HepG2 (cell line): ENCODE measurements around the gene NUDT14. TPM values are rescaled to one million over a fixed set of nuclear protein-coding genes. Genes with fewer than 3 reads are reported as not detected.
A peak's percentile ranks its signal among the peaks of the same experiment; 100 is the strongest.

Source experiments
- ATAC-seq: fragments of 200-7000 bp; cut with Tn5 transposase; 3 replicates; pipeline ENCODE4 v1.9.1; 2020; ENCODE audit warnings: mild to moderate bottlenecking, moderate library complexity
- BruUV-seq: library from RNA; stranded (reverse); fragments of 400-500 nt; replicated peaks from 2 replicates; lab custom pipeline; 2021; lab: Mats Ljungman, UMichigan
- CTCF ChIA-PET: fragments of 300-600 bp; formaldehyde crosslinking; extraction: SDS; loops from one replicate; lab custom pipeline; 2021; ENCODE audit warnings: low total read pairs, inconsistent platforms, low intra/inter-chr PET ratio; lab: Yijun Ruan, JAX
- POLR2A ChIA-PET: fragments of 350-600 bp; sonication (Branson Sonifier 250); formaldehyde crosslinking; loops from one replicate; lab custom pipeline; 2020; ENCODE audit warnings: antibody characterized with exemption, inconsistent platforms; lab: Yijun Ruan, JAX
- DNase-seq: peaks from one replicate; pipeline ENCODE4 v3.0.0-alpha.2; 2015; ENCODE audit warnings: low spot score
- FAIRE-seq: peaks from 3 replicates; lab custom pipeline; 2011; peaks lifted over from hg19 to GRCh38; lab: Jason Lieb, UNC
- H2AFZ ChIP-seq: one replicate; pipeline ENCODE4 v1.6.1; 2011; ENCODE audit warnings: low read length, inconsistent platforms
- H3K27ac ChIP-seq: fragments of 300-600 bp; 3 replicates; pipeline ENCODE4 v1.8.0; 2011; ENCODE audit warnings: mixed run types, mild to moderate bottlenecking, mixed read lengths, low read length, inconsistent platforms; ENCODE audit not compliant: insufficient read depth; ENCODE audit errors: extremely low read length
- H3K27me3 ChIP-seq, 2 experiments: fragments of 200-600 bp in 1 of 2; 2 replicates in 1 of 2; 3 replicates in 1 of 2; pipeline versions ENCODE4 v1.6.0 to v1.8.0; 2011; ENCODE audit warnings: low read length in 2 of 2, mild to moderate bottlenecking in 2 of 2, moderate library complexity in 2 of 2, inconsistent platforms in 1 of 2; ENCODE audit not compliant: insufficient read depth in 2 of 2, control insufficient read depth in 1 of 2
- H3K36me3 ChIP-seq, 2 experiments: fragments of 200-600 bp in 1 of 2; replicated peaks in 1 of 2; 2 replicates in 1 of 2; 3 replicates in 1 of 2; pipeline versions ENCODE4 v1.5.1 to v1.8.0; 2011; ENCODE audit warnings: low read length in 2 of 2, inconsistent platforms in 1 of 2; ENCODE audit not compliant: insufficient read depth in 2 of 2, control insufficient read depth in 1 of 2
- H3K4me1 ChIP-seq: 2 replicates; pipeline ENCODE4 v1.5.1; 2012; ENCODE audit warnings: low read length, inconsistent platforms; ENCODE audit not compliant: insufficient read depth
- H3K4me2 ChIP-seq: 2 replicates; pipeline ENCODE4 v1.6.0; 2011; ENCODE audit warnings: low read depth, low read length, inconsistent platforms
- H3K4me3 ChIP-seq, 3 experiments: fragments of 200-600 bp in 1 of 3; sonication (generic), shearing (Covaris generic) in 1 of 3; replicated peaks in 1 of 3; 2 replicates each; pipeline ENCODE4 v1.5.1; 2011 to 2016; ENCODE audit warnings: low read length in 3 of 3, inconsistent platforms in 2 of 3, low read depth in 2 of 3, mild to moderate bottlenecking in 2 of 3, control low read depth in 1 of 3, mixed read lengths in 1 of 3; ENCODE audit not compliant: insufficient read depth in 1 of 3
- H3K79me2 ChIP-seq: one replicate; pipeline ENCODE4 v1.6.1; 2011; ENCODE audit warnings: low read length, inconsistent platforms; ENCODE audit not compliant: insufficient read depth
- H3K9ac ChIP-seq: 2 replicates; pipeline ENCODE4 v1.6.0; 2011; ENCODE audit warnings: mild to moderate bottlenecking, low read depth, low read length, inconsistent platforms; ENCODE audit not compliant: insufficient read depth
- H3K9me3 ChIP-seq: 2 replicates; pipeline ENCODE4 v1.5.1; 2012; ENCODE audit warnings: mild to moderate bottlenecking, low read length
- H4K20me1 ChIP-seq: 2 replicates; pipeline ENCODE4 v1.6.0; 2011; ENCODE audit warnings: inconsistent platforms, mild to moderate bottlenecking, low read length, moderate library complexity; ENCODE audit not compliant: insufficient read depth
- GMEB1 ChIP-seq: sonication (generic); formaldehyde crosslinking; IDR thresholded peaks from 2 replicates; pipeline ENCODE4 v1.5.1; 2020; ENCODE audit warnings: missing genetic modification reagents, mild to moderate bottlenecking, borderline replicate concordance
- WGBS: methylation state at CpG from one replicate; pipeline ENCODE4 v1.1.6; 2017; ENCODE audit warnings: low lambda C conversion rate; 5-methylcytosine and 5-hydroxymethylcytosine counted together
- in situ Hi-C: cut with HindIII; loops from 2 replicates; pipeline ENCODE4 v1.10.0; 2017; ENCODE audit warnings: low pct_unique_long_range_greater_than_20kb; ENCODE audit not compliant: extremely low pct_ligation_motif_present
- intact Hi-C: fragments of 100-400 bp; cut with micrococcal nuclease; formaldehyde crosslinking; loops from one replicate; pipeline ENCODE4 v1.10.0; 2022; ENCODE audit not compliant: unreplicated experiment
- polyA plus RNA-seq, 8 experiments: library from polyadenylated mRNA; depleted of rRNA in 3 of 8; stranded (reverse) in 7 of 8; unstranded in 1 of 8; fragments of >200 nt; fragmentation: Illumina TruSeq in 4 of 8; extraction: Trizol in 4 of 8; gene quantifications; 2 replicates each; pipeline versions ENCODE4 v1.2.1 to v1.2.3, GENCODE V29; 2011 to 2016; ENCODE audit warnings: low read depth in 4 of 8, missing spikeins in 1 of 8, mixed read lengths in 1 of 8; ENCODE audit not compliant: insufficient read depth in 1 of 8
- total RNA-seq, 5 experiments: library from RNA; depleted of rRNA; stranded (reverse); fragments of >200 nt; fragmentation: Illumina TruSeq; extraction: Trizol; gene quantifications; 2 replicates each; pipeline ENCODE4 v1.2.3, GENCODE V29; 2016; ENCODE audit warnings: low read depth in 1 of 5
- TF ChIP-seq, protein P1 (sequence below): sonication (generic); formaldehyde crosslinking; IDR thresholded peaks from 2 replicates; pipeline ENCODE4 v1.5.0; 2020; ENCODE audit warnings: mild to moderate bottlenecking, missing genetic modification reagents, moderate library complexity

The NUDT14 gene
- total and polyA plus RNA-seq, 2 of the 13 experiments (the other 11 are each of a cell fraction or from before 2014, with no cell fraction given) = 5.8 to 6.1 TPM

- Histone ChIP-seq H3K9me3 (no peaks in the 10 kb centered on the region), H4K20me1 (no peaks in the 10 kb centered on the region), H3K79me2 (no peaks in the 10 kb centered on the region), H2AFZ (no peak overlapping the region), H3K4me3 (no peak overlapping the region), H3K4me2 (no peak overlapping the region), H3K4me1 (peaks cover 9% of the 10 kb centered on the region; the same call in 1 of the 2 replicates), H3K27me3 (peaks cover 28 to 56% of the 10 kb centered on the region in 2 experiments), H3K9ac (no peak overlapping the region), H3K36me3 (no peaks in the 10 kb centered on the region), H3K27ac (no peak overlapping the region)
- TF ChIP-seq, protein P1, sequence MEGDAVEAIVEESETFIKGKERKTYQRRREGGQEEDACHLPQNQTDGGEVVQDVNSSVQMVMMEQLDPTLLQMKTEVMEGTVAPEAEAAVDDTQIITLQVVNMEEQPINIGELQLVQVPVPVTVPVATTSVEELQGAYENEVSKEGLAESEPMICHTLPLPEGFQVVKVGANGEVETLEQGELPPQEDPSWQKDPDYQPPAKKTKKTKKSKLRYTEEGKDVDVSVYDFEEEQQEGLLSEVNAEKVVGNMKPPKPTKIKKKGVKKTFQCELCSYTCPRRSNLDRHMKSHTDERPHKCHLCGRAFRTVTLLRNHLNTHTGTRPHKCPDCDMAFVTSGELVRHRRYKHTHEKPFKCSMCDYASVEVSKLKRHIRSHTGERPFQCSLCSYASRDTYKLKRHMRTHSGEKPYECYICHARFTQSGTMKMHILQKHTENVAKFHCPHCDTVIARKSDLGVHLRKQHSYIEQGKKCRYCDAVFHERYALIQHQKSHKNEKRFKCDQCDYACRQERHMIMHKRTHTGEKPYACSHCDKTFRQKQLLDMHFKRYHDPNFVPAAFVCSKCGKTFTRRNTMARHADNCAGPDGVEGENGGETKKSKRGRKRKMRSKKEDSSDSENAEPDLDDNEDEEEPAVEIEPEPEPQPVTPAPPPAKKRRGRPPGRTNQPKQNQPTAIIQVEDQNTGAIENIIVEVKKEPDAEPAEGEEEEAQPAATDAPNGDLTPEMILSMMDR = peak; percentile 15; the same call in 1 of the 2 replicates
- no peak for TF ChIP-seq GMEB1 (CRISPR knock-in tag)
- no TSS peak for BruUV-seq
- DNase-seq (no peak), ATAC-seq (no peak), FAIRE-seq (no peak)
- ChIA-PET POLR2A (no interaction called here), CTCF (no interaction called here)
- in situ Hi-C loops = no loop called here
- intact Hi-C loops = no loop called here
- 50% methylated on average over 2 of the region's 37 CpGs for WGBS
Observed at GRCh38 chr14:105151084-105151837, 29.9 kb downstream of the NUDT14 start.
